Fibroblast of villous mesenchyme (primary cell): ENCODE data around the gene LOXL1. TPM values are rescaled to one million over a fixed set of nuclear protein-coding genes. Genes with fewer than 3 reads are reported as not detected.

Experiments used
- DNase-seq: peaks from one replicate; pipeline ENCODE4 v3.0.0-alpha.2; 2010; ENCODE audit warnings: low read depth
- H3K4me3 ChIP-seq: 2 replicates; pipeline ENCODE4 v1.5.1; 2011; ENCODE audit warnings: low read depth, mild to moderate bottlenecking, low read length
- CTCF ChIP-seq: IDR thresholded peaks from 2 replicates; pipeline ENCODE4 v1.5.1; 2012; ENCODE audit warnings: low read depth, mild to moderate bottlenecking, low read length; ENCODE audit not compliant: insufficient read depth
- total RNA-seq: library from RNA; depleted of rRNA; stranded (reverse); fragments of >200 nt; gene quantifications from 2 replicates; pipeline ENCODE4 v1.2.3, GENCODE V29; 2012

The LOXL1 gene
- total RNA-seq, 1 donor, result 73.8 TPM

- no peak for DNase-seq
- no peak for TF ChIP-seq CTCF
- H3K4me3 ChIP-seq, result no peak overlapping the region
Measured at GRCh38 chr15:73901126-73901810, 25.0 kb upstream of the LOXL1 start.

GRCh38 chr15:73902121-73903020, 23.9 kb upstream of the LOXL1 start:
- no peak for DNase-seq
- H3K4me3 ChIP-seq, result no peak overlapping the region
- TF ChIP-seq CTCF, result no peak

- DNase-seq, result no peak
- no peak overlapping the region for H3K4me3 ChIP-seq
- TF ChIP-seq CTCF, result no peak
Measured at GRCh38 chr15:73904026-73904815, 22.0 kb upstream of the LOXL1 start.

- DNase-seq, result no peak
- no peak for TF ChIP-seq CTCF
- no peak overlapping the region for H3K4me3 ChIP-seq
Measured at GRCh38 chr15:73905225-73905827, 20.9 kb upstream of the LOXL1 start.

GRCh38 chr15:73906346-73907034, 19.8 kb upstream of the LOXL1 start:
- H3K4me3 ChIP-seq, result no peak overlapping the region
- no peak for TF ChIP-seq CTCF
- no peak for DNase-seq

GRCh38 chr15:73907035-73907408, 19.2 kb upstream of the LOXL1 start:
- no peak for TF ChIP-seq CTCF
- no peak for DNase-seq
- no peak overlapping the region for H3K4me3 ChIP-seq
